Spleen (tissue), 7 donors: ENCODE results near the gene COL5A2.

Source experiments
- POLR2AphosphoS5 ChIP-seq, 3 donors: sonication (generic); formaldehyde crosslinking; IDR thresholded peaks; one replicate each; pipeline ENCODE4 v1.5.1; 2017; ENCODE audit warnings: antibody characterized with exemption in 3 of 3
- TF ChIP-seq, protein P1 (sequence below), 11 experiments: fragments of 200-600 bp in 7 of 11; fragments of 450-650 bp in 4 of 11; sonication (generic) in 4 of 11; IDR thresholded peaks in 8 of 11; conservative IDR thresholded peaks in 3 of 11; 1 replicate in 7 of 11; 2 replicates in 4 of 11; pipeline versions ENCODE4 v1.4.0 to v1.8.0; 2016 to 2021; ENCODE audit warnings: antibody characterized with exemption in 11 of 11, inconsistent platforms in 4 of 11, mild to moderate bottlenecking in 1 of 11
- donor health status: DM: no; HTN: no; CAD: no; lungs with moderate emphysema.
- donor health status: DM: no; HTN: no; CAD: no.
- donor health status: DM: no; HTN: no; CAD: no.

DNA sequence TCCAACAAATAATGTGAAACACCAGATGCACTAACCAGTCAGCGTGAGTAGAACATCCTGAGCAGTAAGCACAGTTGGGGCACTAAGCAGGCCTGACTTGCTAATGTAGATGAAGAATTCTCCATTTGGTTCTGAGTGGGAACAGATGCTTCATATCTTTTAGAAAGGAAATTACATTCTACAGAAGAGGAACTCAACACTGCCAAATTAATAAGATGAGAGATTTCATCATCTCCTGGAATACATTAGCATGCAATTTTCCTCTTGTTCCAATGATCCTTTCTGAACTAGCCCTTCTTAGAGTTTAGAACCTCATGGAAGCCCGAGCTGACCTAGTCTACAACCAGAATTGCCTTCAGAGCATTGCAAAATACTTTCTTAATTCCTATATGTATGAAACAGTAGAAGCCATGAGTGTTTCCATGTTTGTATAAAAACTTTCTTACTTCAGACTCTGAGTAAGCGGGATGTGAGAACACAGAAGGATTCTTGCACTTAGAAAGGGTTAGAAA is 34.8 kb downstream of the COL5A2 start:
- no peak for TF ChIP-seq POLR2AphosphoS5 (IDR thresholded peaks at IDR 0.05)
- TF ChIP-seq, protein P1, sequence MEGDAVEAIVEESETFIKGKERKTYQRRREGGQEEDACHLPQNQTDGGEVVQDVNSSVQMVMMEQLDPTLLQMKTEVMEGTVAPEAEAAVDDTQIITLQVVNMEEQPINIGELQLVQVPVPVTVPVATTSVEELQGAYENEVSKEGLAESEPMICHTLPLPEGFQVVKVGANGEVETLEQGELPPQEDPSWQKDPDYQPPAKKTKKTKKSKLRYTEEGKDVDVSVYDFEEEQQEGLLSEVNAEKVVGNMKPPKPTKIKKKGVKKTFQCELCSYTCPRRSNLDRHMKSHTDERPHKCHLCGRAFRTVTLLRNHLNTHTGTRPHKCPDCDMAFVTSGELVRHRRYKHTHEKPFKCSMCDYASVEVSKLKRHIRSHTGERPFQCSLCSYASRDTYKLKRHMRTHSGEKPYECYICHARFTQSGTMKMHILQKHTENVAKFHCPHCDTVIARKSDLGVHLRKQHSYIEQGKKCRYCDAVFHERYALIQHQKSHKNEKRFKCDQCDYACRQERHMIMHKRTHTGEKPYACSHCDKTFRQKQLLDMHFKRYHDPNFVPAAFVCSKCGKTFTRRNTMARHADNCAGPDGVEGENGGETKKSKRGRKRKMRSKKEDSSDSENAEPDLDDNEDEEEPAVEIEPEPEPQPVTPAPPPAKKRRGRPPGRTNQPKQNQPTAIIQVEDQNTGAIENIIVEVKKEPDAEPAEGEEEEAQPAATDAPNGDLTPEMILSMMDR (IDR thresholded peaks at IDR 0.05 in 8 of 11, conservative IDR thresholded peaks at IDR 0.05 in 3 of 11): no peak
